HG03139 (cell line): Measurements from ENCODE around the gene HIF1A.
"Not testable (repeated sequence)": the region's sequence is repeated elsewhere in the genome, so short reads cannot be mapped to it uniquely, and the experiment has no call there.

Source experiments
- ATAC-seq: cut with Tn5 transposase; IDR thresholded peaks from one replicate; pipeline ENCODE4 v1.9.1; 2021; ENCODE audit not compliant: unreplicated experiment

The HIF1A gene

DNA sequence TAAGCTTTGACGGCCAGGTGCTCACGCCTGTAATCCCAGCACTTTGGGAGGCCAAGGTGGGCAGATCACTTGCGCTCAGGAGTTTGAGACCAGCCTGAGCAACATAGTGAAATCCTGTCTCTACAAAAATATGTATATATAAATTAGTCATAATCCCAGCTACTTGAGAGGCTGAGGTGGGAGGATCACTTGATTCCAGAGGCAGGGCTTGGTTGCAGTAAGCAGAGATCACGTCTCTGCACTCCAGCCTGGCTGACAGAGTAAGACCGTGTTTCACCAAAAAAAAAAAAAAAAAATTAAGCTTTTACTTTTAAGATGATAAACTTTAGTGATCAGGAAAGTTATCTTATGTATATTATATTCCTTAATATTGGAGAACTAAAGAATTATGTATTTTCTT lies 48.9 kb downstream of the HIF1A start:
- ATAC-seq, result no peak

DNA sequence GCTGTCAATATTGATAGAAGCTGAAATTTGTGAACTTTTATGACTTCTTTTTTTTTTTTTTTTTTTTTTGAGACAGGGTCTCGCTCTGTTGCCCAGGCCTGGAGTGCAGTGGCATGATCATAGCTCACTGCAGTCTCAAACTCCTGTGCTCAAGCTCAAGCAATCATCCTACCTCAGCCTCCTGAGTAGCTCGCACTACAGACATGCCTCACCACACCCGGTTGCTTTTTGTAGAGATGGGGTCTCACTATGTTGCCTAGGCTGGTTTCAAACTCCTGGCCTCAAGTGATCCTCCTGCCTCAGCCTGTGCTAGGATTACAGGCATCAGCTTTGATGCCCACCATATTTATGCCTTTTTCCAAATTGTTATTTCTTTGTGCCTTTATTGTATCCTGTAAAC lies 51.0 kb downstream of the HIF1A start:
- ATAC-seq, result not testable (repeated sequence)

DNA sequence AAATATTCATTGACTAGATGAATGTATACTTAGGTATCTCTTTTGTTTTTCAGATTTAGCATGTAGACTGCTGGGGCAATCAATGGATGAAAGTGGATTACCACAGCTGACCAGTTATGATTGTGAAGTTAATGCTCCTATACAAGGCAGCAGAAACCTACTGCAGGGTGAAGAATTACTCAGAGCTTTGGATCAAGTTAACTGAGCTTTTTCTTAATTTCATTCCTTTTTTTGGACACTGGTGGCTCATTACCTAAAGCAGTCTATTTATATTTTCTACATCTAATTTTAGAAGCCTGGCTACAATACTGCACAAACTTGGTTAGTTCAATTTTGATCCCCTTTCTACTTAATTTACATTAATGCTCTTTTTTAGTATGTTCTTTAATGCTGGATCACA lies 51.6 kb downstream of the HIF1A start:
- ATAC-seq, result no peak

DNA sequence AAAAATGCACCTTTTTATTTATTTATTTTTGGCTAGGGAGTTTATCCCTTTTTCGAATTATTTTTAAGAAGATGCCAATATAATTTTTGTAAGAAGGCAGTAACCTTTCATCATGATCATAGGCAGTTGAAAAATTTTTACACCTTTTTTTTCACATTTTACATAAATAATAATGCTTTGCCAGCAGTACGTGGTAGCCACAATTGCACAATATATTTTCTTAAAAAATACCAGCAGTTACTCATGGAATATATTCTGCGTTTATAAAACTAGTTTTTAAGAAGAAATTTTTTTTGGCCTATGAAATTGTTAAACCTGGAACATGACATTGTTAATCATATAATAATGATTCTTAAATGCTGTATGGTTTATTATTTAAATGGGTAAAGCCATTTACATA lies 52.0 kb downstream of the HIF1A start:
- no peak for ATAC-seq

DNA sequence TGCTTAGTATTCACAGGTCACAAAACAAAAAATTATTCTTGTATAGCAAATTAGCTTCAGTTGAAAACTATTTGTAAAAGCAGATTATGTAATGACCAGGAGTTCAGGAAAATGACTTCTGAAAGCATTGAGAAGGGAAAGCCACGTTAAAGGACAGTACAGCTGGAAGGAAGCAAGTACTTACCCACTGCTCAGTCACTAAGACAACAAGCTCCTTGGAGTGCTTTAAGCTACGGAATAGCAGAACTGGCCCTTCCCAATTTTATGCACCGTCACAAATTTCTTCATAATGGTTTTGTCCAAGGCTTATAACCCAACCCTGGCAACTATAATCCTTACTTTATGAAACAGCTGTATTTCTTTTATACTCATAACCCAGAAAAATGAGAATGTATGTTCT lies 54.0 kb downstream of the HIF1A start:
- no peak for ATAC-seq

DNA sequence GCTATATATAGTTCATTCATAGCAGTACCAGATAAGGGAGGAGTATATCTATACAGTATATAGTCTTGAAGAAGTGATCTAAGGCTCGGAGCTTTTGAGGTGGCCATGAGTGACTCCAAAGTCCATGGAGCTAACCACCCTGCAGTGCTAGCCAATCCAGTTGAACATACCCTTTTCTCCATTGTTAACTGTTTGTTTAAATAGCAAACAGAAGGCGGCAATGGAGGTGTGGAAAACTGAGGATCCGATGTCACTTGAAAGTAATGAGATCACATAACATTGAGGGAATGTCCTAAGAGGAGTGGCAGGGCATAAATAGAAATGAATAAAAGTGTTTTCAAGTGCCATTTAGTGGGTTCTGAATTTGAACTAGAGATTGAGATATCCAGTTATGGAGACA lies 54.6 kb downstream of the HIF1A start:
- ATAC-seq, result no peak

DNA sequence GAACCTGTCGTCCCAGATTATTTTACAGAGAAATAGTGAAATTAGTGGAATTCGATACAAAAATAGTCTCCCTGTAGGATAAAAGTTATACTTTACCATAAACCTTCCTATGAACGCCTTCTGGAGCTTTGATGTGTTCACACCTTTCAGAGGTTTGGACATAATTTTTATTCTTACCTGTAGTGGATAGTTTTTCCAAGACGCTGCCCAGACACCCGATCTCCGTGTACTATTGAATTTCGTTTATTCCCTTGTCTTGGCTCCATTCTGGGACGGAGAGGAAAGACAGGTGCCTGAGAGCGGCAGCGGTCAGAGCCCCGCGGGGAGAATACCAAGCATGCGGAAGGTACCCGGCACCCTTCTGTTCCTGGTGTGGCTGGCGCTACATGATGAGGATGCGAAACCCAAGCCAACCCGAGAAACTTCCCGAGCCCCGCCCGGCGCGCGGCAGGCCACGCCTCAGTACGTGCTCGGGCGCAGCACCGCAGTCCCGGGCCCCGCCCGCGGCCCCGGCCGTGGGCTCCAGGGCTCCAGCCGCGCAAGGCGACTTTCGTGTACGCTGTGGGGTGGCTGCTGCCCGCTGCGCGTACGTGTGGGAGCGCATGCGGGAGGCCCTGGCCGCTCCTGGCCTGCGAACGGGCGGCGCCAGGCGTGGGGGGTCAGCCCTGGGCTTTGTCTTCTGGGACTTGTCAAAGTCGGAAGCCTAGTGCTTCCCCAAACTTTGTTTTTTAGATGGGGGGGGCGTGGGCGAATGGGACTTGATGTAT lies 55.6 kb downstream of the HIF1A start:
- peak; percentile 89 for ATAC-seq

DNA sequence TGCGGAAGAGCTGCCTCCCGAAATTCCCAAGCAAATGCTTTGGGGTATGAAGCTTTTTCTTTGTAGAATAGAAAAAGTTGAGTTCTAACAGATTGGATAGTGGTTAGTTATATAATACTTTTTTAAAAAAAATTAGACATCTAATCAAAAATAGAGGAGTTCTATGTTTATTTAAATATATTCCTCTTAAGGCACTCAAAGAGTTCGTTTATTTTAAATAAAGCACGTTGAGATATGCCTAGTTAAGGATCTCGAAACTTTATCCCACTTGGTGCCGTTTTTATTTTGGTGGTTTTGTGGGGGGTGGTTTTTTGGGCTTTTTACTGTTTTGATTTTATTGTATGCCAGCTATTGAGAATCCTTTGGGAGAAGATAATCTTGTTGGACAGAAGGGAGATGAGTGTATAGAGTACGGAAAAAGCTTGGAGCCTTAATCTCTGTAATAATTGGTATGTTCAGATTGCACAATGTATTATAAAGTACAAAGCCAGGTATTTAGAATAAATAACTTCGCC lies 56.2 kb downstream of the HIF1A start:
- ATAC-seq, result no peak

DNA sequence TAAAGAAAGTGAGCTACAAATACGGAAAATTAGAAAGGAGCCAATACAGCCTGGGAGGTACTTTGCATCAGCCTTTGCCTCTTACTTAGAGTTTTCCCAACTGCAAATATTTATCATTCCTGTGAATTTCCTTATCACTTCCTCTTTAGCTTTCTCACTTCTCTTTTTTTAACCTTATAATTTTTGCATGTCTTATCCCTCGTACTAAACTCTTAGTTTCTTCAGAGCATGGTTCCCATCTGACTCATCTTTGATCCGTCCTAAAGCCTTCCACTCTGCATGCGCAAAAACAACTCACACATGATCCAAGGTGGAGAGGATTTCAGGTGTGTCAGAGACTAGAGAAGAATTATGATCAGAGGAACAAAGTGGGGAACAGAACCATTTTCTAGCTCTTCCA lies 57.3 kb downstream of the HIF1A start:
- ATAC-seq, result peak; percentile 43

DNA sequence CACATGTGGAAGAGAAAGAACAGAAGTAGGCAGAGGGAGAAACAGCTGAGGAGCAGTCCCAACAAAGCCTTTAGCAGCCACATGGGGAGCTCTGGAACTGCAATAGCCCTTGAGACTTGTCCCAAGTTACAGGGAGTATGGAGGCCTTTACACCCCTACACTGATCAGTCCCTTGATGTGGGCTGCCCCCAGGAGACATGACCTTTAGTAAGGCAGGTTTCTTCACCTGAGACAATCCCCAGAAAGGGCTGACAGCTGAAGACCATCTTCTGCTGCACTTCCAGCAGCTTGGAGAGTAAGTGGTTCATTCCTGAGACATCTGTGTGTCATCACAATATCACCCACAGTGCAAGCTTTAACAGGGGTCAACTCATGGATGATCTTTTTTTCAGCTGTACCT lies 58.3 kb downstream of the HIF1A start:
- no peak for ATAC-seq

DNA sequence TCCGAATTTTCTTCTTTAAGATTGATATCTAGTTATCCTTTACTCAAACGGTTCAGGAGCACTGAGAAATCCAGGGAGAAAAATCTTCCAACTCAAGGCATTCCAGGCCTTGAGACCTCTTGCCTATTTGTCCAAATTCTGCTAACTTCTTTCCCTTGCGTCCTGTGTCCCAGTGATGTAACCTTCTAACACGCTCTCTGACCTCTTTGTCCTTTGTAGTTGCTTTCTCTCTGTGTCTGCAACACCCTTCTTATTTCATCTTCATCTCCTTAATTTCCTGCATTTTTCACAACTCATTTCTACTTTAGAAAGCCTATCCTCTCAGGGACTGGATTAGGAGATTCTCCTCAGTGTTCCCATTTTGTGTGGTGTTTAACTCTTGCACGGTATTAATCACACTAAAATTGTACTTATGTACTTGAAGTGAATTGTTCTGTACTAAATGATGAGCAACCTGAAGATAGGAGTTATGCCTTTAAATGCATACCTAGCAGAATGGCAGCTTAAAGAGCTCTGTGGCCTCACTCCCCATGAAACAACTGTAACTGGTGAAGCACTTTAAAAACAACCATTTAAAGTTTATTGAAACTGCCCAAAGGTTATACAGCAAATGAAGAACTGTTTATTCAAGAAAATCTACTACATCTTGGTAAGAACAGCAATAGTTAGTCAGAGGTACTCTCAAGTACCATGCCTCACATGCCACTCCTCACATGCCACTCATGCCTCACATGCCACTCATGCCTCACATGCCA lies 59.5 kb downstream of the HIF1A start:
- no peak for ATAC-seq

DNA sequence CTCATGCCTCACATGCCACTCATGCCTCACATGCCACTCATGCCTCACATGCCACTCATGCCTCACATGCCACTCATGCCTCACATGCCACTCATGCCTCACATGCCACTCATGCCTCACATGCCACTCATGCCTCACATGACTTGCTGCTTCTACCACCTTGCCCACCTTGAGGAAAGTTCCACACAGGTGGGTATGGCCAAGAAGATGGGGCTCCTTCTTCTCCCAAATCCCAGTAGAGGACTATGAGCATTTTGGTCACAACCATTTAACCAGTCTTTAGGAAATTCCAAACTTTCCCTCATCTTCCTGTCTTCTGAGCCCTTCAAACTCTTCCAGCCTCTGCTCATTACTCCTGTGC lies 60.0 kb downstream of the HIF1A start:
- not testable (repeated sequence) for ATAC-seq

DNA sequence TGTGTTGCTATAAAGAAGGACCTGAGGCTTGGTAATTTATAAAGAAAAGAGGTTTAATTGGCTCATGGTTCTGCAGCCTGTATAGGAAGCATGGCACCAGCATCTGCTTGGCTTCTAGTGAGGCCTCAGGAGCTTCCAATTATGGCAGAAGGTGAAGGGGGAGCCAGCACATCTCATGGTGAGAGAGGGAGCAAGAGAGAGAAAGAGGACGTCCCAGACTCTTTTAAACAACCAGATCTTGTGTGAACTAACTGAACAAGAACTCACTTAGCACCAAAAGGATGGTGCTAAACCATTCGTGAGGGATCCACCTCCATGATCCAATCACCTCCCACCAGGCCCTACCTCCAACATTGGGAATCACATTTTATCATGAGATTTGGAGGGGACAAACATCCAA lies 60.8 kb downstream of the HIF1A start:
- no peak for ATAC-seq

DNA sequence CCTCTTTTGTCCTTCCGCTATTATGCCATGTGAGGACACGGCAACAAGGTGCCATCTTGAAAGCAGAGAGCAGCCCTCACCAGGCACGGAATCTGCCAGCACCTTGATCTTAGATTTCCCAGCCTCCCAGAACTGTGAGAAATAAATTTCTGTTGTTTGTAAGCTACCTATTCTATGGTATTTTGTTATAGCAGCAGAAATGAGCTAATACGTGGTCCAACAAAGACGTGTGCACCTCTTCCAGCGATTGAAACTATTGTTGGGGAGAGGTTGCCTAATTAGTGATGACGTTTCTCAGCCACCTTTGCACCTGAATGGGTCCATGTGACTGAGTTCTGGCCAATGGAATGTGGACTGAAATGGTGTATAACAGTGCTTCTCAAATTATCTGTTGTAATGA lies 64.6 kb downstream of the HIF1A start:
- no peak for ATAC-seq

DNA sequence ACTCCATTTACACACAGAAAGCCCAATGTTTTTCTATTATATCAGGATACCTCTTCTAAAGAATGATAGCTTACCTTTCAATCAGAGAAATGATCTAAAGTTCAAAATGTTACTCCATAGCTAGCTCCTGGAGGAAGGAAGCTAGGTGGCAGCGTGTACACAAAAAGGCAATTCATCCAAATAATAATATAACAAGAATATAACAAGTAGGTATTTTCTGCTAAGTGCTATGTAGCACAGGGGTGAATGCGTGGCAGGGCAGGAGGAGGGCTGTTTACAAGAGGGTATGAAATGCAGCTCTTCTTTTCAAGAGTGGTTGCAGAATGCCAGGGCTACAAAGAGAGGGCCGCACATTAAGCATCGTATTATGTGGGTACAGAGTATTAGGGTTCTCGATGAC lies 66.2 kb downstream of the HIF1A start:
- ATAC-seq, result peak; percentile 11

DNA sequence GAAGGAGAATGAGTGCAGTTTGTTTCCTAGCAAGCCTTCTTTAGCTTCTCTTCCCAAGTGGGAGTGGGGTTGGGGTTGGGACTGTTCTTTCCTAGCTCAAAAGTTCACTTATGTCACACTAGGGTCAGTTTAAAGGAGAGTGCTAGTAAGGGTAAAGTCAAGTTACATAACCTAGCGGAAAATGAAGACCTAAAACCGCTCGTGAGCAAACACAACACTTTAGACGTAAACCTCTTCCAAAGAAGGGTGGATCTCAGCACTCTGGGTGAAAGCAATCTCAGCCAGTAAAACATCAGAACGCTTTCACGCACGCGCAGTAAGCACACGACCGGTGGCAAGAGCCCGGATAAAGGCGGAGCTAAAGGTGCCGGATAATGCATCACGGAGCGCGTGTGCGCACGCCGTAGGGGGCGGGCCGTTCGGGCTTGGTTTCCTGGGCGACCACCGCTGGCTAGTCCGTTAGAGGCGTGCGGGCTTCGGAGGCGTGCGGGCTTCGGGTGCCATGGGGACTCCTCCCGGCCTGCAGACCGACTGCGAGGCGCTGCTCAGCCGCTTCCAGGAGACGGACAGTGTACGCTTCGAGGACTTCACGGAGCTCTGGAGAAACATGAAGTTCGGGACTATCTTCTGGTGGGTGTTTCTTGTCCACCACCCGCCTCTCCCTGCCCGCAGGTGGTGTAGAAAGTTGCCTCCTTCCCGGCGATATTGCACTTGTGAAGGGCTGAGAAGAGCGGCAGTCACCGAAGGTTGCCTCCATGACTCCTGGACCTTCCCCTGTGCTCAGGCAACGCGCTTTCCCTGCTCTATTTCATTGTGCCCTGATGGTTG lies 66.9 kb downstream of the HIF1A start, which contains the start of gene SNAPC1:
Gene SNAPC1 (plus strand): TSS at position 462 of the 828 bp plus-strand sequence. CDS start 41 bp downstream, at position 503.
- ATAC-seq, result peak; percentile 100

DNA sequence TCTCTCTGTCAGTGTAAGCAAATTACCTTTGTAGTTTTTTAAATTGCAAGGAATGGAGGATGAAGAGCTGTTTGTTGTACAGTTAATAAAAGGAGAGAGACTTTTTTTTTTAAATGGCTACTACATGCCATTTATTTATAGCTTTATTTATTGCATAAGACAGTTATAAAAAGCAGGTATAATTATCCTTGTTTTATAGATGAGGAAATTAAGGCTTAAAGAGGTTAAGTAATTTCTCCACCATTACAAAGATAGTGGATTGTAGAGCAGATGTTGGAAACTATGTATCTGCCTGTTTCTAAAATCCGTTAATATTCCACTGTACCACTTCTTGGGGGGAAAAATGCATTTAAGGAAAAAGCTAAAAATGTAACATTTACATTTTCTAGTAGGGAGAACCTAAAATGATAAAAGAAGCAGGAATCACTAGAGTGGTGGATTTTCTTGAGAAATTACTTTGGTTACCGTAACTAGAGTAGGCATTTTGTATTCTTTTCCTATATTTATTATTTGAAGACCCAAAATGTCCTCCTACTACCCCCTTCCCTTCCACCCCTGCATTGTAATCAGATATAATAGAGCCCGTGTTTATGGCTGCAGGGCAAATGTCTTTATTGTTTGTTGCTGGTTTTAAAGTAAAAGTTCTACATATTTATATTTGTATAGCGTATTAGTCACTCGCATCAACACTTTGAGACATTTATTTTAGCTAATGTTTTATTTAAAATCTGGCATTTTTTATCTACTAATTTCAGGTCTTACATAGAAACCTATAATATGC lies 69.2 kb downstream of the HIF1A start:
- ATAC-seq, result no peak

DNA sequence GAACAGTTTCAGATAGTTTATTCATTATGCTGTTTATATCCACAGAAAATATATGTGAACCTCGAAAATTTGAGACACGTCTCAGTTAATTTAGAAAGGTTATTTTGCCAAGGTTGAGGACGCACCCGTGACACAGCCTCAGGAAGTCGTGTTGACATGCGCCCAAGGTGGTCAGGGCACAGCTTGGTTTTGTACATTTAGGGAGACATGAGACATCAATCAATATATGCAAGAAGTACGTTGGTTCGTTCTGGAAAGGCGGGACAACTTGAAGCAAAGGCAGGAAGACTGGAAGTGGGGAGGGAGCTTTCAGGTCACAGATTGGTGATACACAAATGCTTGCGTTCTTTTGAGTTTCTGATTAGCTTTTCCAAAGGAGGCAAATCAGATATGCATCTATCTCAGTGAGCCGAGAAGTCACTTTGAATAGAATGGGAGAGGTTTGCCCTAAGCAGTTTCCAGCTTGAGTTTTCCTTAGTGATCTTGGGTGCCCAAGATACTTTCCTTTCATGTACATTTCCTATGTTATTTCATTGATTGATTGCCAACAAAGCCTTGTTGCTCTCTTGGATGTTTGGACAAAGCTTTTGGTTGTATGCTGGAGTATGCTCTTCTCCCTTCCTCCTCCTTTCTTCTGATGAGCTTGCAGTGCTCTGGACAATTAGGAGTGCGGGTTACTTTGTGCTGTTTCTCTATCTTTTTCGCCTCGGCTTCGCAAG lies 70.1 kb downstream of the HIF1A start:
- ATAC-seq, result no peak

DNA sequence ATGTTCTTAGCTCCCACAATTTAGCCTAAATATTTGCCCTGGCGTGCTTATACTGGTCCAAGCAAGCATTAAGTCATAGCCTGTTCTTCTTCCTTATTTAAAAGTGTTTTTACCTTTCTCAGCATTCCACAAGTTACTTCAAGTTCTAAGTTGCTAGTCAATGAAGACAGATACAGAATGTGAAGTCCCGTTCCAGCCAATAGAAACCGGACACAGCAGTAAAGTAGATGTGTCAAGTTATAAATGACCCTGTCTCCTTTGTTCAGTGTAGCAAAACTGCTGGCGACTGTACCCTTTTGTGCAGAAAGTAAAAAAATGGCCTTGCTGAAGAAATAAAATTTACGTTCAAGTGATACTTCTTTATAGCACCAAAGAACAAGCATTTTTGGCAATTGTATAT lies 70.8 kb downstream of the HIF1A start:
- ATAC-seq, result no peak

DNA sequence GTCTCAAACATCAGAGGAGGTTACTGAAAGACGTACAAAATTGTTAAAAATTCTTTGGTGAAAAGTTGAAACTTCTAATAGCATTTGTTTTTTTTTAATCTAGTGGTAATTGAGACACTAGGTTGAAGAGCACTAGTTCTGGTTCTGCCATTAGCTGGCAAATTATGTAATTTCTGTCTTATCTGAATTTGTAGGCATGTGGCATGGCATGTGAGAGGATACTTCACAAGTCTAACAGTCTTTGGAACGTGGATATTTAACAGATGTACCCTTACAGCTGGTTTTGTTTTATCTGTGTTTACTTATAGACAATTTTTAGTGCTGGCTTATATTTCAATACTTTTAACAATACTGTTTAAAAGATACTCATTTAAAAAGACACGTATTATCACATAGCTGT lies 72.9 kb downstream of the HIF1A start:
- ATAC-seq, result no peak
